ENCODE data around the gene MFRP. TPM values are rescaled to one million over a fixed set of nuclear protein-coding genes. Genes with fewer than 3 reads are reported as not detected.

Gene MFRP
- total and polyA plus RNA-seq, 11 donors = 0.04 TPM; not detected in 10

DNA sequence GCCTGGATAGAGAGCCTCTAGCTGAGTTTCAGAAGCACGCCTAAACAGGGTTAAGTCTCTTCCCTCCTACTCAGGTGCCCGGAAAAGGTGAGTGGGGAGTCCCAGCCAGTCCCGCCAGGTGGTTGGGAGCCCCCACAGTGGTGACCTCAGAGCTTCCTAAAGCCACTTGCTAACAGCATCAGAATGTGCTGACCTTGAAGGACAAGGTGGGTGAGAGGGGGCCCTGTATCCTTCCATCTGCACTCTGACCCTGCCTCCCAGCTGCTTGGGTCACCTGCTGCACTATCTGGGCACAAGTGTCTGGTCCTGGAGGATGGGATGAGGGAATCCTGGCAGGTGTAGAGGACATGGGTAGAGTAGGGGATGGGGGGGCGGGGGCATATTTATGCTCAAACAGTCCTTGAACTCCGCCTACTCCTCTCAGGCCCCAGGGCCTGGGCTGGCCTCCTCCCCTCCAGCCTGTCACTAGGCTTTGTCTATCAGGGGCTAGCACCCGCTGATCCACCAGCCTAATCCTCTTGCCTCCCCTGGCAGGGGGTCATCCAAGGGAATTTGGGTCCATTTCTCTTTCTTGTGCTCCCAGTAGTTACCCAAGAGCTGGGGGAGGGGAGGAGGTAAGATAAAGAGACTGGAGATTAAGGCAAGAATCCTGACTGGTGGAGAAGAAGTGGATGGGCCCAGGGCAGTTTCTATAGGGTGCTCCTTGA, 31.6 kb upstream of the MFRP start:
- Histone ChIP-seq H3K4me3 (peak overlapping the region; percentile 24 to 79 (median 58)), H3K27ac (peak overlapping the region; percentile 59 to 100 (median 93)), H3K4me1 (peaks cover 0 to 73% (median 48%) of the 10 kb centered on the region in 12 donors), H3K36me3 (no peaks in the 10 kb centered on the region), H3K27me3 (peaks cover 0 to 7% (median 0%) of the 10 kb centered on the region in 9 donors), H3K9me3 (no peaks in the 10 kb centered on the region)
- WGBS, 4 donors = 25 to 61% (median 45%) methylated on average over 6 of the region's 6 CpGs
- DNase-seq (peak in 2 of 5 donors; percentile 19 to 34), ATAC-seq (no peak)
- intact Hi-C loops (cut with DNase I) = loop anchor here in 1 of 10 donors (5.0 kb wide), 1 partner anchor 36 kb away; the partner anchor contains the start of gene C1QTNF5
- TF ChIP-seq CTCF (IDR thresholded peaks at IDR 0.05) (no peak), POLR2A (IDR thresholded peaks at IDR 0.05) (no peak)

- ATAC-seq = peak in 2 of 4 donors; percentile 3 to 5
- 30 to 44% (median 36%) methylated on average over 10 to 12 of the region's 12 CpGs for WGBS, 4 donors
- H3K4me1 ChIP-seq = peaks cover 0 to 81% (median 52%) of the 10 kb centered on the region in 12 donors
Measured at GRCh38 chr11:119377112-119377901, 30.8 kb upstream of the MFRP start.

DNA sequence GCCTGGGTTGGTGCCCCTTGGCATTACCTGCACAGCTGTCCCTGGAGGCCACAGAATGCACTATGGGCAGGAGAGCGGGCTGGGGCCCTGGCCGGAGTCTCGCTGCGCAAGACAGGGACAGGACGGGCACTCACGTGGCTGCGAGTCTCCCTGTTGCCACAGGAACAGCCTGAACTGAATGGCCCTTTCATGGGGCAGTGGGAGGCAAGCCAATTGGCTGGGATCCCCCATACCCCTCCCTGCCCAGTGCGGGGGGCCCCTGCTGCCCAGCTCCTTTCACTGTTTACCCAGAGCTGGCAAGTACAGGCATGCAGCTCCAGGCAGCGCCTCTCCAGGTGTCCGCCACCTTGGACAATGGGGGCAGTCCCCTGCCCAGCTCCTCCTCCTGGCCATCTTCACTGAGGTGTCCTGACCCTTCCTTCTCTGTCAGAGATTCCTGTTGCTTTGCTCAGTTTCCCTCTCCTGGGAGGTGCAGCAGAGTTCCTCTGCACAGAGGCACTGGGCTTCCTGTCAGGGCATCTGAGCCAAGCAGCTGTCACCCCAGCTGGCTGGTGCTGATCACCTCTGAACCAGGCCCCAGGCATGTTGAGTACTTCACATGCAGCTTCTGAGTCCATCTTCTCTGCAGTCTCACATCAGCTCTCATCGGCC, 29.8 kb upstream of the MFRP start:
- peaks cover 0 to 82% (median 51%) of the 10 kb centered on the region in 12 donors for H3K4me1 ChIP-seq
- H3K27ac ChIP-seq = peak overlapping the region; percentile 59 to 100 (median 93)
- 38 to 50% (median 43%) methylated on average over 5 to 11 of the region's 11 CpGs for WGBS, 4 donors
- intact Hi-C loops (cut with DNase I) = loop anchor here in 1 of 10 donors (5.0 kb wide), 1 partner anchor 34 kb away; the partner anchor contains the start of gene C1QTNF5
- H3K4me3 ChIP-seq = peak overlapping the region in 10 of 12 donors; percentile 7 to 79 (median 58)
- H3K9me3 ChIP-seq = no peaks in the 10 kb centered on the region
- peak in 3 of 5 donors; percentile 28 to 77 (median 66) for DNase-seq
- peaks cover 0 to 7% (median 0%) of the 10 kb centered on the region in 9 donors for H3K27me3 ChIP-seq
- TF ChIP-seq POLR2A (IDR thresholded peaks at IDR 0.05) (no peak), CTCF (IDR thresholded peaks at IDR 0.05) (no peak)
- H3K36me3 ChIP-seq = no peaks in the 10 kb centered on the region
- ATAC-seq = peak; percentile 5 to 28 (median 22)

More at GRCh38 chr11:119377112-119377901, 30.8 kb upstream of the MFRP start:
- H3K4me3 ChIP-seq = peak overlapping the region in 11 of 12 donors; percentile 14 to 79 (median 58)
- intact Hi-C loops (cut with DNase I) = loop anchor here in 1 of 10 donors (5.0 kb wide), 1 partner anchor 35 kb away; the partner anchor contains the start of gene C1QTNF5
- no peaks in the 10 kb centered on the region for H3K9me3 ChIP-seq
- TF ChIP-seq CTCF (IDR thresholded peaks at IDR 0.05) (no peak), POLR2A (IDR thresholded peaks at IDR 0.05) (peak in 1 of 2 donors; percentile 27)
- DNase-seq = peak in 3 of 5 donors; percentile 60 to 67 (median 62)
- H3K27ac ChIP-seq = peak overlapping the region; percentile 31 to 100 (median 93)
- H3K36me3 ChIP-seq = no peaks in the 10 kb centered on the region
- H3K27me3 ChIP-seq = peaks cover 0 to 7% (median 0%) of the 10 kb centered on the region in 9 donors
